Measurements from ENCODE around the gene ERFL.

DNA sequence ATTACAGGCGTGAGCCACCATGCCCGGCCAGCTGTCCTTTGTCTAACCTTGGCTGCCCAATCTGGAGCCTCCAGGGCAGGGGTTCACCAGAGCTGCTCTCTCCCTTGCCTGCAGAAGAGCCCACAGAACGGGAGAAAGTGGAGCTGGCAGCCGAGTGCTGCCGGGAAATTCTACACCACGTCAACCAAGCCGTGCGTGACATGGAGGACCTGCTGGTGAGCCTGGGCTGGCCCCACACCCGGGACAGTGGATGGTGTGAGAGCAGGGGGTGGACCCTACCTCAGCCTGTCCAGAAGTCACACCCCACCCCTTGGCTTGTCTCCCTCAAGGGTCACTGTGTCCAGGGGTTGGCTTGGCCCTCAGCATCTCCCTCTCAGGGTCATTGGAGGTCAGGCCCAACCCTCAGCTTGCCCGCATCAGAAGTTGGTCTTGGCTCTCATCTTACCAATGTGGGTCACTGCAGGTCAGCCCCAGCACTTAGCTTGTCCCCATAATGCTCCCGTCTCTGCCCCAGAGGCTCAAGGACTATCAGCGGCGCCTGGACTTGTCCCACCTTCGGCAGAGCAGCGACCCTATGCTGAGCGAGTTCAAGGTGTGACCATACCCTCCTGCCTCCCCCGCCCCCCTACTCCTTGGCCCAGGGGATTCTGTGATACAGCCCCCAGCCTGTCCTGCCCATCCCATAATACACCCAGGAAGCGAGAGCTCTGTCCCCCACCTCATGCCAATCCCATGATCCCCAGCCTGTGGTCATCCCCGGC, 24.9 kb downstream of the ERFL start:
- TF ChIP-seq, protein P1, sequence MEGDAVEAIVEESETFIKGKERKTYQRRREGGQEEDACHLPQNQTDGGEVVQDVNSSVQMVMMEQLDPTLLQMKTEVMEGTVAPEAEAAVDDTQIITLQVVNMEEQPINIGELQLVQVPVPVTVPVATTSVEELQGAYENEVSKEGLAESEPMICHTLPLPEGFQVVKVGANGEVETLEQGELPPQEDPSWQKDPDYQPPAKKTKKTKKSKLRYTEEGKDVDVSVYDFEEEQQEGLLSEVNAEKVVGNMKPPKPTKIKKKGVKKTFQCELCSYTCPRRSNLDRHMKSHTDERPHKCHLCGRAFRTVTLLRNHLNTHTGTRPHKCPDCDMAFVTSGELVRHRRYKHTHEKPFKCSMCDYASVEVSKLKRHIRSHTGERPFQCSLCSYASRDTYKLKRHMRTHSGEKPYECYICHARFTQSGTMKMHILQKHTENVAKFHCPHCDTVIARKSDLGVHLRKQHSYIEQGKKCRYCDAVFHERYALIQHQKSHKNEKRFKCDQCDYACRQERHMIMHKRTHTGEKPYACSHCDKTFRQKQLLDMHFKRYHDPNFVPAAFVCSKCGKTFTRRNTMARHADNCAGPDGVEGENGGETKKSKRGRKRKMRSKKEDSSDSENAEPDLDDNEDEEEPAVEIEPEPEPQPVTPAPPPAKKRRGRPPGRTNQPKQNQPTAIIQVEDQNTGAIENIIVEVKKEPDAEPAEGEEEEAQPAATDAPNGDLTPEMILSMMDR (IDR thresholded peaks at IDR 0.05; ENCODE audit: low read depth, low read length): no peak
- no peak for TF ChIP-seq EZH2phosphoT487 (IDR thresholded peaks at IDR 0.05; ENCODE audit: low read depth)

All from OCI-LY3 (cell line).